Osteoblast (primary cell): ENCODE data around the gene MGAT2. TPM values are rescaled to one million over a fixed set of nuclear protein-coding genes. Genes with fewer than 3 reads are reported as not detected.
"Not testable (repeated sequence)": the region's sequence is repeated elsewhere in the genome, so short reads cannot be mapped to it uniquely, and the experiment has no call there.

Experiments used
- DNase-seq: peaks from one replicate; pipeline ENCODE4 v3.0.0; 2011; ENCODE audit warnings: low spot score, mixed read lengths; ENCODE audit not compliant: insufficient read length; ENCODE audit errors: missing footprints
- H2AFZ ChIP-seq: 2 replicates; pipeline ENCODE4 v1.6.0; 2011; ENCODE audit warnings: mild to moderate bottlenecking, low read length
- H3K27ac ChIP-seq: 2 replicates; pipeline ENCODE4 v1.5.1; 2011; ENCODE audit warnings: mild to moderate bottlenecking, low read depth, low read length, moderate library complexity
- H3K27me3 ChIP-seq: 2 replicates; pipeline ENCODE4 v1.6.0; 2012; ENCODE audit warnings: mild to moderate bottlenecking, control low read depth, inconsistent platforms, low read length, moderate library complexity; ENCODE audit not compliant: insufficient read depth
- H3K36me3 ChIP-seq: 2 replicates; pipeline ENCODE4 v1.5.1; 2011; ENCODE audit warnings: mild to moderate bottlenecking, low read length, control low read depth, moderate library complexity; ENCODE audit not compliant: insufficient read depth
- H3K4me1 ChIP-seq: 2 replicates; pipeline ENCODE4 v1.5.1; 2011; ENCODE audit warnings: mild to moderate bottlenecking, low read length, control low read depth, moderate library complexity; ENCODE audit not compliant: insufficient read depth
- H3K4me2 ChIP-seq: 2 replicates; pipeline ENCODE4 v1.6.0; 2011; ENCODE audit warnings: mild to moderate bottlenecking, low read length; ENCODE audit not compliant: insufficient read depth
- H3K4me3 ChIP-seq: fragments of 200-600 bp; sonication (generic); 3 replicates; pipeline ENCODE4 v1.5.1; 2012; ENCODE audit warnings: mild to moderate bottlenecking, low read length, inconsistent platforms; ENCODE audit not compliant: insufficient read depth
- H3K79me2 ChIP-seq: 2 replicates; pipeline ENCODE4 v1.6.0; 2012; ENCODE audit warnings: mild to moderate bottlenecking, low read length, control low read depth, inconsistent platforms; ENCODE audit not compliant: insufficient read depth
- H3K9me3 ChIP-seq: 2 replicates; pipeline ENCODE4 v1.5.1; 2011; ENCODE audit warnings: low read depth, low read length, control low read depth
- H4K20me1 ChIP-seq: 2 replicates; pipeline ENCODE4 v1.6.0; 2012; ENCODE audit warnings: mild to moderate bottlenecking, low read length, control low read depth; ENCODE audit not compliant: insufficient read depth
- total RNA-seq: library from RNA; depleted of rRNA; stranded (reverse); fragments of >200 nt; gene quantifications from 2 replicates; pipeline ENCODE4 v1.2.3, GENCODE V29; 2012
- TF ChIP-seq, protein P1 (sequence below): IDR thresholded peaks from 2 replicates; pipeline ENCODE4 v1.5.1; 2011; ENCODE audit warnings: mild to moderate bottlenecking, low read depth, low read length, moderate library complexity; ENCODE audit errors: extremely low read depth

The MGAT2 gene
- total RNA-seq, 1 donor, result 63.0 TPM

GRCh38 chr14:49642163-49642562, 21.6 kb downstream of the MGAT2 start:
- peak overlapping the region; percentile 9 for H3K4me2 ChIP-seq
- no peaks in the 10 kb centered on the region for H4K20me1 ChIP-seq
- H3K27ac ChIP-seq, result peak overlapping the region; percentile 24
- H3K27me3 ChIP-seq, result no peaks in the 10 kb centered on the region
- DNase-seq, result no peak
- peaks cover 9% of the 10 kb centered on the region for H3K4me1 ChIP-seq
- TF ChIP-seq, protein P1, sequence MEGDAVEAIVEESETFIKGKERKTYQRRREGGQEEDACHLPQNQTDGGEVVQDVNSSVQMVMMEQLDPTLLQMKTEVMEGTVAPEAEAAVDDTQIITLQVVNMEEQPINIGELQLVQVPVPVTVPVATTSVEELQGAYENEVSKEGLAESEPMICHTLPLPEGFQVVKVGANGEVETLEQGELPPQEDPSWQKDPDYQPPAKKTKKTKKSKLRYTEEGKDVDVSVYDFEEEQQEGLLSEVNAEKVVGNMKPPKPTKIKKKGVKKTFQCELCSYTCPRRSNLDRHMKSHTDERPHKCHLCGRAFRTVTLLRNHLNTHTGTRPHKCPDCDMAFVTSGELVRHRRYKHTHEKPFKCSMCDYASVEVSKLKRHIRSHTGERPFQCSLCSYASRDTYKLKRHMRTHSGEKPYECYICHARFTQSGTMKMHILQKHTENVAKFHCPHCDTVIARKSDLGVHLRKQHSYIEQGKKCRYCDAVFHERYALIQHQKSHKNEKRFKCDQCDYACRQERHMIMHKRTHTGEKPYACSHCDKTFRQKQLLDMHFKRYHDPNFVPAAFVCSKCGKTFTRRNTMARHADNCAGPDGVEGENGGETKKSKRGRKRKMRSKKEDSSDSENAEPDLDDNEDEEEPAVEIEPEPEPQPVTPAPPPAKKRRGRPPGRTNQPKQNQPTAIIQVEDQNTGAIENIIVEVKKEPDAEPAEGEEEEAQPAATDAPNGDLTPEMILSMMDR, result no peak
- peaks cover 58% of the 10 kb centered on the region for H3K79me2 ChIP-seq
- H3K36me3 ChIP-seq, result peaks cover 21% of the 10 kb centered on the region
- no peak overlapping the region for H3K4me3 ChIP-seq
- no peaks in the 10 kb centered on the region for H3K9me3 ChIP-seq
- peak overlapping the region; percentile 35 for H2AFZ ChIP-seq

DNA sequence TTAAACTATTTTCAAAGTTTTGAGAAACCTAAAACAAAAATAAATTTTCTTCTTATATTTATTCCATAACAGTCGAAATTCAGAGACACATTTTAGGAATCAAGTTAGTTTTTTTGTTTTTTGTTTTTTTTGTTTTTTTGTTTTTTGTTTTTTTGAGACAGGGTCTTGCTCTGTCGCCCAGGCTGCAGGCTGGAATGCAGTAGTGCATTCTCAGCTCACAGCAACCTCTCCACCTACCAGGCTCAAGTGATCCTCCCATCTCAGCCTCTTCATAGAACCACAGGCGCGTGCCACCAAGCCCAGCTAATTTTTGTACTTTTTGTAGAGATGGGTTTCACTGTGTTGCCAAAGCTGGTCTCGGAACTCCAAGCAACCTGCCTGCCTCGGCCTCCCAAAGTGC, 32.9 kb downstream of the MGAT2 start:
- TF ChIP-seq, protein P1, result no peak
- no peak overlapping the region for H3K4me2 ChIP-seq
- DNase-seq, result no peak
- no peaks in the 10 kb centered on the region for H4K20me1 ChIP-seq
- H3K79me2 ChIP-seq, result peaks cover 3% of the 10 kb centered on the region
- H3K4me3 ChIP-seq, result no peak overlapping the region
- H3K9me3 ChIP-seq, result no peaks in the 10 kb centered on the region
- H3K36me3 ChIP-seq, result no peaks in the 10 kb centered on the region
- no peaks in the 10 kb centered on the region for H3K4me1 ChIP-seq
- no peak overlapping the region for H2AFZ ChIP-seq
- H3K27me3 ChIP-seq, result no peaks in the 10 kb centered on the region
- H3K27ac ChIP-seq, result no peak overlapping the region

DNA sequence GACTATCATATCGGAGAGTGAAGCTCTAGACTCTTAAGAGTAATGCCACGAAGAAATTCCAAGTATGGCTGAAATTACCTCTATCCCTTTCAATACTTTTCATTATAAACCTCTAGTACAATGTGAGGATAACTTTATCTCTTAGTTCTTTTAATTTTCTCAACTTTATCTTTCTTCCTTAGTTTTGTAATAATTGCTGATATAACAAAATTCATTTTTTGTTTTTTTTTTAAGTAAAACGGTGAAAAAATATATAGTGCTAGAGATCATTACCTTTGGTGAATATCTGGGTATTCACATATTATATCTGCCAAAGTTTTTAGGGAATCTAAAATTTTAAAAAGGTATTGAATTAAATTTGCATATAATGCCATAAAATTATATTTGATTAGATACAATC, 33.9 kb downstream of the MGAT2 start:
- Histone ChIP-seq H3K79me2 (no peaks in the 10 kb centered on the region), H3K4me2 (no peak overlapping the region), H3K36me3 (no peaks in the 10 kb centered on the region), H3K4me3 (no peak overlapping the region), H3K4me1 (no peaks in the 10 kb centered on the region), H3K27ac (no peak overlapping the region), H2AFZ (no peak overlapping the region), H3K9me3 (no peaks in the 10 kb centered on the region), H3K27me3 (no peaks in the 10 kb centered on the region), H4K20me1 (no peaks in the 10 kb centered on the region)
- DNase-seq, result no peak
- TF ChIP-seq, protein P1, result no peak

DNA sequence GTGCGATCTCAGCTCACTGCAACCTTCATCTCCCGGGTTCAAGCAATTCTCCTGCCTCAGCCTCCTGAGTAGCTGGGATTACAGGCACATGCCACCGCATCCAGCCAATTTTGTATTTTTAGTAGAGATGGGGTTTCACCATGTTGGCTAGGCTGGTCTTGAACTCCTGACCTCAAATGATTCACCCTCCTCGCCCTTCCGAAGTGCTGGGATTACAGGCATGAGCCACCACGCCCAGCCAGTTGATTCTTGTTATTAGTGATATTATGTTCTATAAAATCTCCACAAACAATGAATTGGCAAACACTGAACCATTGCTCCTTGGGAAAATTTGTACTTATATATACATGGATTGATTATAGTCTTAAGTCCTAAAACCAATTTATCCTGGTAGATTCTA, 36.9 kb downstream of the MGAT2 start:
- not testable (repeated sequence) for H3K79me2 ChIP-seq, H3K27me3 ChIP-seq, H3K4me1 ChIP-seq, H3K27ac ChIP-seq, H4K20me1 ChIP-seq, H3K4me2 ChIP-seq, H3K4me3 ChIP-seq, H3K9me3 ChIP-seq, H2AFZ ChIP-seq, DNase-seq, H3K36me3 ChIP-seq
